ENCODE results near the gene CCDC92. TPM values are rescaled to one million over a fixed set of nuclear protein-coding genes. Genes with fewer than 3 reads are reported as not detected.
A peak's percentile ranks its signal among the peaks of the same experiment; 100 is the strongest.

CCDC92 gene
- total and polyA plus RNA-seq, 2 of the 8 experiments (the other 6 are each of a cell fraction or from before 2014, with no cell fraction given): 0.43 to 0.51 TPM

GRCh38 chr12:123900871-123901376 lies 71.7 kb downstream of the CCDC92 start (continued):
- TF ChIP-seq, protein P1, sequence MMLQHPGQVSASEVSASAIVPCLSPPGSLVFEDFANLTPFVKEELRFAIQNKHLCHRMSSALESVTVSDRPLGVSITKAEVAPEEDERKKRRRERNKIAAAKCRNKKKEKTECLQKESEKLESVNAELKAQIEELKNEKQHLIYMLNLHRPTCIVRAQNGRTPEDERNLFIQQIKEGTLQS (IDR thresholded peaks at IDR 0.05; ENCODE audit: insufficient read depth, low read depth, low read length): peak; percentile 55; the same call in 1 of the 2 replicates
- TF ChIP-seq RXRA (IDR thresholded peaks at IDR 0.05; ENCODE audit: insufficient read depth, low read depth, low read length) (no peak), SP2 (IDR thresholded peaks at IDR 0.05; ENCODE audit: low read length) (no peak), RBBP5 (IDR thresholded peaks at IDR 0.05; ENCODE audit: borderline replicate concordance, low read depth, low read length) (0 out of 2 replicates have a peak, but pooled peaks have one; percentile 57), SIN3A (conservative IDR thresholded peaks at IDR 0.05 in 1 of 2, IDR thresholded peaks at IDR 0.05 in 1 of 2; ENCODE audit: low read depth in 1 of 2, low read length in 2 of 2) (no peak), SIRT6 (IDR thresholded peaks at IDR 0.05; ENCODE audit: low read length) (no peak), BACH1 (IDR thresholded peaks at IDR 0.05; ENCODE audit: low read length) (no peak), RFX5 (IDR thresholded peaks at IDR 0.05; ENCODE audit: borderline replicate concordance, low read depth, low read length) (no peak), PHF8 (conservative IDR thresholded peaks at IDR 0.05; ENCODE audit: low read depth, low read length) (no peak), SIX5 (IDR thresholded peaks at IDR 0.05; ENCODE audit: low read depth, low read length) (no peak), CBX5 (IDR thresholded peaks at IDR 0.05; ENCODE audit: low read depth, low read length) (no peak), TCF12 (IDR thresholded peaks at IDR 0.05; ENCODE audit: low read depth, low read length) (no peak), HDAC6 (IDR thresholded peaks at IDR 0.05; ENCODE audit: low read depth, low read length) (no peak), TEAD4 (IDR thresholded peaks at IDR 0.05; ENCODE audit: low read depth, low read length) (no peak), EGR1 (IDR thresholded peaks at IDR 0.05; ENCODE audit: borderline replicate concordance, low read depth, low read length) (no peak), FOSL1 (IDR thresholded peaks at IDR 0.05; ENCODE audit: insufficient read depth, low read depth, low read length) (no peak), POLR2A (IDR thresholded peaks at IDR 0.05; ENCODE audit: control extremely low read depth in 1 of 2, low read depth in 2 of 2, low read length in 2 of 2) (no peak), BCL11A (IDR thresholded peaks at IDR 0.05; ENCODE audit: low read depth in 2 of 2, low read length in 2 of 2) (no peak), ATF2 (IDR thresholded peaks at IDR 0.05; ENCODE audit: low read length) (no peak)
- TF ChIP-seq, protein P2, sequence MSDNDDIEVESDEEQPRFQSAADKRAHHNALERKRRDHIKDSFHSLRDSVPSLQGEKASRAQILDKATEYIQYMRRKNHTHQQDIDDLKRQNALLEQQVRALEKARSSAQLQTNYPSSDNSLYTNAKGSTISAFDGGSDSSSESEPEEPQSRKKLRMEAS (IDR thresholded peaks at IDR 0.05): peak; percentile 58; the same call in 1 of the 2 replicates
- TF ChIP-seq, protein P3, sequence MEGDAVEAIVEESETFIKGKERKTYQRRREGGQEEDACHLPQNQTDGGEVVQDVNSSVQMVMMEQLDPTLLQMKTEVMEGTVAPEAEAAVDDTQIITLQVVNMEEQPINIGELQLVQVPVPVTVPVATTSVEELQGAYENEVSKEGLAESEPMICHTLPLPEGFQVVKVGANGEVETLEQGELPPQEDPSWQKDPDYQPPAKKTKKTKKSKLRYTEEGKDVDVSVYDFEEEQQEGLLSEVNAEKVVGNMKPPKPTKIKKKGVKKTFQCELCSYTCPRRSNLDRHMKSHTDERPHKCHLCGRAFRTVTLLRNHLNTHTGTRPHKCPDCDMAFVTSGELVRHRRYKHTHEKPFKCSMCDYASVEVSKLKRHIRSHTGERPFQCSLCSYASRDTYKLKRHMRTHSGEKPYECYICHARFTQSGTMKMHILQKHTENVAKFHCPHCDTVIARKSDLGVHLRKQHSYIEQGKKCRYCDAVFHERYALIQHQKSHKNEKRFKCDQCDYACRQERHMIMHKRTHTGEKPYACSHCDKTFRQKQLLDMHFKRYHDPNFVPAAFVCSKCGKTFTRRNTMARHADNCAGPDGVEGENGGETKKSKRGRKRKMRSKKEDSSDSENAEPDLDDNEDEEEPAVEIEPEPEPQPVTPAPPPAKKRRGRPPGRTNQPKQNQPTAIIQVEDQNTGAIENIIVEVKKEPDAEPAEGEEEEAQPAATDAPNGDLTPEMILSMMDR (IDR thresholded peaks at IDR 0.05; ENCODE audit: control extremely low read depth in 1 of 3, insufficient read depth in 1 of 3, low read depth in 1 of 3, low read length in 3 of 3): peak in 1 of 3 experiments; percentile 4; a peak in 1 of 4 replicates
